ENCODE results near the gene C2orf76.

DNA sequence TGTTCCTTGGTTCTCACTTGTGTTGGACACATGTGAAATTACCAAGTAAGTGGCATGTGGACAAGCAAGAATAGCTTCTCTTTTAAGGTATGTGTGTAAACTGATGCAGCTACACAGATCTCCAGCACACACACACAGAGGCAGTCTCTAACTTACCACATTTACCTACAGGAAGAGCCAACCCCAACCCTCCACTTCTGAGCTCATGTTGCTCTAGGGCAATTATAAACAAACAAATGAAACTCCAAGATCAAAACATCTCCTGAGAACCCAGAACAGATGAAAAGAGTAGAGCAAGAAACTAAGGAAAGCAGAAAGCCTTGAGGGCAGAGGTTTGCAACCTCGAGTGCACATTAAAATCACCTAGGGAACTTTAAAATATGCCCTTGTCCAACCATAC lies 49.0 kb upstream of the C2orf76 start:
- TF ChIP-seq, protein P1, sequence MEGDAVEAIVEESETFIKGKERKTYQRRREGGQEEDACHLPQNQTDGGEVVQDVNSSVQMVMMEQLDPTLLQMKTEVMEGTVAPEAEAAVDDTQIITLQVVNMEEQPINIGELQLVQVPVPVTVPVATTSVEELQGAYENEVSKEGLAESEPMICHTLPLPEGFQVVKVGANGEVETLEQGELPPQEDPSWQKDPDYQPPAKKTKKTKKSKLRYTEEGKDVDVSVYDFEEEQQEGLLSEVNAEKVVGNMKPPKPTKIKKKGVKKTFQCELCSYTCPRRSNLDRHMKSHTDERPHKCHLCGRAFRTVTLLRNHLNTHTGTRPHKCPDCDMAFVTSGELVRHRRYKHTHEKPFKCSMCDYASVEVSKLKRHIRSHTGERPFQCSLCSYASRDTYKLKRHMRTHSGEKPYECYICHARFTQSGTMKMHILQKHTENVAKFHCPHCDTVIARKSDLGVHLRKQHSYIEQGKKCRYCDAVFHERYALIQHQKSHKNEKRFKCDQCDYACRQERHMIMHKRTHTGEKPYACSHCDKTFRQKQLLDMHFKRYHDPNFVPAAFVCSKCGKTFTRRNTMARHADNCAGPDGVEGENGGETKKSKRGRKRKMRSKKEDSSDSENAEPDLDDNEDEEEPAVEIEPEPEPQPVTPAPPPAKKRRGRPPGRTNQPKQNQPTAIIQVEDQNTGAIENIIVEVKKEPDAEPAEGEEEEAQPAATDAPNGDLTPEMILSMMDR (IDR thresholded peaks at IDR 0.05; ENCODE audit: poor library complexity), result no peak
- TF ChIP-seq EZH2 (IDR thresholded peaks at IDR 0.05; ENCODE audit: borderline replicate concordance), result no peak

All from hepatocyte (in vitro differentiated cells).